SK-N-MC (cell line): Measurements from ENCODE around the gene MEIS2.

Source experiments
- EZH2 ChIP-seq: fragments of 200-600 bp; sonication (generic); IDR thresholded peaks from one replicate; pipeline ENCODE4 v1.6.1; 2017; ENCODE audit warnings: antibody characterized with exemption
- FOXP2 ChIP-seq: optimal IDR thresholded peaks from 2 replicates; pipeline ENCODE3; 2011; ENCODE audit warnings: mild to moderate bottlenecking, moderate library complexity; ENCODE audit not compliant: insufficient read depth; ENCODE audit errors: extremely low read length, control extremely low read depth
- POLR2AphosphoS5 ChIP-seq: IDR thresholded peaks from 2 replicates; pipeline ENCODE4 v1.6.1; 2012; ENCODE audit warnings: mild to moderate bottlenecking, low read depth, low read length, borderline replicate concordance

DNA sequence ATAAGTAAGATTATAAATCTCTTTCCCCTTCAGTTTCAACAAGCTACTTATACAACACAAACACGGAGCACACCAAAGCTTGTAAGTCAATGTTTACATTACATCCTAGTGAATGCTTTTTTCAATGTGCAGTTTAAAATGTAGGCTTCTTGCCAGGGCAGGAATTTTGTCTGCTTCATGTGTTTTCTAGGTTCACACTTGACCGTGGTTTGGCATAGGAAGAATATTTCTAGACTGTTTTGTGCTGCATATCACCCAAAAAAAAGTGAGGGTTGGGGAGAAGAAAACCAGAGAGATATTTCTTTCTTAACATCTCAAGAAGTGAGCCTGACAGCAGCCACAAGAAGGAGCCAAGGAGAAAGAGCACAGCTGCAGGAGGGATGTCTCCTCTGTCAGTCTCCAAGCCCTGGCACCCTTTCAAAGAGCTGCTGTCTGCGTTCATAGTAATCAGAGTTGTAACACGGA lies 255.8 kb downstream of the MEIS2 start:
- TF ChIP-seq POLR2AphosphoS5 (no peak), EZH2 (no peak), FOXP2 (no peak)
